Endothelial cell of umbilical vein (primary cell): ENCODE measurements around the gene ARHGAP18.

Source experiments
- POLR2A ChIP-seq: IDR thresholded peaks from 2 replicates; pipeline ENCODE4 v1.6.1; 2012; ENCODE audit warnings: low read depth, mild to moderate bottlenecking, control low read depth, low read length
- TF ChIP-seq, protein P1 (sequence below): IDR thresholded peaks from 2 replicates; pipeline ENCODE4 v1.6.1; 2011; ENCODE audit not compliant: insufficient read depth, insufficient read length
- TF ChIP-seq, protein P2 (sequence below), 2 donors: IDR thresholded peaks; 1 replicate in 1 of 2; 2 replicates in 1 of 2; pipeline ENCODE4 v1.5.1; 2011; ENCODE audit warnings: low read length in 2 of 2, mild to moderate bottlenecking in 2 of 2, moderate library complexity in 2 of 2, control low read depth in 1 of 2, inconsistent platforms in 1 of 2, low read depth in 1 of 2; ENCODE audit not compliant: insufficient read depth in 1 of 2; ENCODE audit errors: extremely low read depth in 1 of 2

DNA sequence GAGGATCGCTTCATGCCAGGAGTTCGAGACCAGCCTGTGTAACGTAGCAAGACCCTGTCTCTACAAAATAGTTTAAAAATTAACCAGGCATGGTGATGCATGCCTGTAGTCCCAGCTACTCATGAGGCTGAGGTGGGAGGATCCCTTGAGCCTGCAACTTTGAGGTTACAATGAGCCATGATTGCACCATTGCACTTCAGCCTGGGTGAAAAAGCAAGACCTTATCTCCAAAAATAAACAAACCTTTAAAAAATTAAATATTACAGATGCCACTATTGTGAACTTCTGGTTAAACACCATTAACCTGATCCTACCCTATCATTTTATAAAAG, 116.8 kb downstream of the ARHGAP18 start:
- TF ChIP-seq, protein P1, sequence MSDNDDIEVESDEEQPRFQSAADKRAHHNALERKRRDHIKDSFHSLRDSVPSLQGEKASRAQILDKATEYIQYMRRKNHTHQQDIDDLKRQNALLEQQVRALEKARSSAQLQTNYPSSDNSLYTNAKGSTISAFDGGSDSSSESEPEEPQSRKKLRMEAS: no peak
- TF ChIP-seq POLR2A: no peak
- TF ChIP-seq, protein P2, sequence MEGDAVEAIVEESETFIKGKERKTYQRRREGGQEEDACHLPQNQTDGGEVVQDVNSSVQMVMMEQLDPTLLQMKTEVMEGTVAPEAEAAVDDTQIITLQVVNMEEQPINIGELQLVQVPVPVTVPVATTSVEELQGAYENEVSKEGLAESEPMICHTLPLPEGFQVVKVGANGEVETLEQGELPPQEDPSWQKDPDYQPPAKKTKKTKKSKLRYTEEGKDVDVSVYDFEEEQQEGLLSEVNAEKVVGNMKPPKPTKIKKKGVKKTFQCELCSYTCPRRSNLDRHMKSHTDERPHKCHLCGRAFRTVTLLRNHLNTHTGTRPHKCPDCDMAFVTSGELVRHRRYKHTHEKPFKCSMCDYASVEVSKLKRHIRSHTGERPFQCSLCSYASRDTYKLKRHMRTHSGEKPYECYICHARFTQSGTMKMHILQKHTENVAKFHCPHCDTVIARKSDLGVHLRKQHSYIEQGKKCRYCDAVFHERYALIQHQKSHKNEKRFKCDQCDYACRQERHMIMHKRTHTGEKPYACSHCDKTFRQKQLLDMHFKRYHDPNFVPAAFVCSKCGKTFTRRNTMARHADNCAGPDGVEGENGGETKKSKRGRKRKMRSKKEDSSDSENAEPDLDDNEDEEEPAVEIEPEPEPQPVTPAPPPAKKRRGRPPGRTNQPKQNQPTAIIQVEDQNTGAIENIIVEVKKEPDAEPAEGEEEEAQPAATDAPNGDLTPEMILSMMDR (IDR thresholded peaks at IDR 0.05; ENCODE audit: extremely low read depth in 1 of 2, insufficient read depth in 1 of 2, low read depth in 1 of 2, low read length in 2 of 2): no peak
